NCI-H1436 (cell line): ENCODE measurements around the gene CALML3.
"Not testable (repeated sequence)": the region's sequence is repeated elsewhere in the genome, so short reads cannot be mapped to it uniquely, and the experiment has no call there.

Source experiments
- DNase-seq: peaks from one replicate; lab custom pipeline; 2025; lab: John Stamatoyannopoulos, UW

The CALML3 gene

GRCh38 chr10:5553400-5554170, 28.8 kb downstream of the CALML3 start:
- no peak for DNase-seq

DNA sequence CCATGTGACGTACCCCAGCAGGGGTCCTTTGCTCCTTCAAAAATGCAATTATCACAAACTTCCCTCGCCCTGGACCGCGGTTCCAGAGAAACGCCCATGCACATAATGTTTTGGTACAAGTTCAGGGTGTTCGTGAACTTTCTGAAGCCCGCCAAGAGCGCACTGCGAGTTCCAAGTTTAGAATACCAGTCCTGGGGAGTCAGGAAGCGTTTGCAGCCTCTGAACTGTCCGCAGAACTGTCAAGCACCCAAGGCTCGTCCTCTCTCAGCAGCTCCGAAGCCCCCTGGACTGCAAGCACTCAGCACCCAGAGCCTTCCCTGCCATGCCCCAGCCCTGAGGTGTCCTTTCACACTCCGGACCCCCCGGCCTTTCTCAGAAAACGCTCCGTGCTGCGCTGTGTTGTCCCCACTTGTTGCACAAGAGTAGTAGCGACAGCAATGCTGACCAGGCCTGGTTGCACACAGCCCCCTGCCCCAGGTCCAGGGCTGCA, 30.3 kb downstream of the CALML3 start:
- no peak for DNase-seq

DNA sequence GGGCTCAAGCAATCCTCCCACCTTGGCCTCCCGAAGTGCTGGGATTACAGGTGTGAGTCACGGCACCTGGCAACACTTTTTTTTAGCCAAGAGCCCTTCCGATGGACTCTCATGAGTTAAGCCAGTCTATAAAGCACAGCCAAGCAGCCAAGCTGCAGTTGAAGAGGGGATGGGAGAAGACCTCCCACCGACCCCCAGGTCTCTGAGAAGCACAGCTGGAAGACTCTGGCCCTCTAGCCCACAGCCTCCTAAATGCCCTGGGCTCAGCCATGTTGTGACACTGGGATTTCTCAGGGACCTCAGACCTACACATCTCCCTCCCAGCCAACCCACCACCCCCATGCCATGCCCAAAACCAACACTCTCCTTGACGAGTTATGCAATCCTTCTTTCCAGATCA, 31.1 kb downstream of the CALML3 start:
- DNase-seq: no peak

GRCh38 chr10:5556576-5556975, 31.8 kb downstream of the CALML3 start:
- no peak for DNase-seq

- no peak for DNase-seq
Measured at GRCh38 chr10:5557040-5557721, 32.4 kb downstream of the CALML3 start.

- DNase-seq: no peak
Measured at GRCh38 chr10:5557799-5558771, 33.3 kb downstream of the CALML3 start.

GRCh38 chr10:5559022-5559421, 34.3 kb downstream of the CALML3 start:
- DNase-seq: not testable (repeated sequence)

GRCh38 chr10:5559642-5560141, 34.9 kb downstream of the CALML3 start:
- no peak for DNase-seq

DNA sequence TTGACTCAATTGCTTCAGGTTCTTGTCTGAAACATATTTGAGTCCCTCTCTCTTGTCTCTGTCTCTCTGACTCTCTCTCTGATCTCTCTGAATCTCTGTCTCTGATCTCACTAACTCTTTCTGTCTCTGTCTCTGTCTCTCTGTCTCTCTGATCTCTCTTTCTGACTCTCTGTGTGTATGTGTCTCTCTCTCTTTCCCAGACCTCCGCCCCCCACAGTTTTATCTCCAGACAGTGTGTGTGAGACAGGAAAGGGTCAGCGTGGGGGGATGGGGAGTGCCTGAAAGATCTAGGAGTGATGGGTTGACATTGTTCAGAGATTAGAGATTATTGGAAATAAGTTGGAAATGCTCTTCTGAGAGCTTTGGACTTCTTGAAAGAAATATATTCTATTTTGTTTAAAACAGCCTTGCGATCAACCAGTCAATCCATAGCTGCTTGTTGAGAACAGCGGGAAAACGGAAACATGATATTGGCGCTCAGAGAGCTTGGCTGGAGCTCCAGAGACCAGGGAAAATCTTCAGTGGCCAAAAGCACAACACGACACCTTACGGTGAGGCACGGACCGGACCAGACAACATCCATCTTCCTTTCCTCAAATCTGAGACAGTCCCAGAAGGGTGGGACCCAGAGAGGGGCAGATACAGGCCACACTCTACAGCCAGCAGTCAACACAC, 35.5 kb downstream of the CALML3 start:
- no peak for DNase-seq

- no peak for DNase-seq
Measured at GRCh38 chr10:5560817-5561703, 36.3 kb downstream of the CALML3 start.

DNA sequence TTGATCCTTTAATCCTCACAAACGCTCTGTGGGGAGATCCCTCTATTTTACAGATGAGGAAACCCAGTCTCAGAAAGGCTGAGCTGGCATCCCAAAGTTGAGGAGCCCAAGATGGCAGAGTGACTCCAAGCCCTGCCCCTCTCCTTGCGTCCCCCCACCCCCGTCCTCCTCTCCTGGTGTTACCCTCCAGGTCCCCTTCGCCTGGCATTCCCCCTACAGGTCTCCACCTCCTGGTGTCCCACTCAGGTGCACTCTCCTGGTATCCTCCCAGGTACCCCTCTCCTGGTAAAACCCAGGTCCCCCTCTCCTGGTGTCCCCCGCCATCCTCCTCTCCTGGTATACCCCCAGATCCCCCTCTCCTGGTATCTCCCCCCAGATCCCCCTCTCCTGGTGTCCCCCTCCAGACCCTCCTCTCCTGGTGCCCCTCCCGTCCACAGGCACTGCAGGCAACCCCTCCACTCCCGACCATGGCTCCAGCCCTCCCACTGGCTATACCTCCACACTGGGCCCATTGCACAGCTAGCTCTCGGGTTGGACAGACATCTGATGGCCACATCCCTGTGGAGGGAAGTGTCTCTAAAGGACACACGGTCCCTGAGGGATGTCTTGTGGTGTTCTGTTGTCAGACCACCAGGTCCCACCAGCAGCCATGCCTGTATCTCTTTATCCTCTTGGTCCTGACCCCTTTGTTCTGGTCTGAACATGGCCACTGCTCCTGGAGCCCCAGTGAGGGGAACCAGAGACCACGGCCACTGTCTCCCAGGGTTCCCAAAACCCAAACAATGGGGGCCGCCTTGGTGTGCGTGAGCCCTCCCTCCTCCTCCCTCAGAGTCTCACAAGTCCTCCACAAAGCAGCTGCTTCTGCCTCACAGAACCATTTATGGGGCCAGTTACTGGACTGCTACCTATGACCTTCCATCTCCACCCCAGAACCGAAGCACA, 37.2 kb downstream of the CALML3 start:
- DNase-seq: no peak

DNA sequence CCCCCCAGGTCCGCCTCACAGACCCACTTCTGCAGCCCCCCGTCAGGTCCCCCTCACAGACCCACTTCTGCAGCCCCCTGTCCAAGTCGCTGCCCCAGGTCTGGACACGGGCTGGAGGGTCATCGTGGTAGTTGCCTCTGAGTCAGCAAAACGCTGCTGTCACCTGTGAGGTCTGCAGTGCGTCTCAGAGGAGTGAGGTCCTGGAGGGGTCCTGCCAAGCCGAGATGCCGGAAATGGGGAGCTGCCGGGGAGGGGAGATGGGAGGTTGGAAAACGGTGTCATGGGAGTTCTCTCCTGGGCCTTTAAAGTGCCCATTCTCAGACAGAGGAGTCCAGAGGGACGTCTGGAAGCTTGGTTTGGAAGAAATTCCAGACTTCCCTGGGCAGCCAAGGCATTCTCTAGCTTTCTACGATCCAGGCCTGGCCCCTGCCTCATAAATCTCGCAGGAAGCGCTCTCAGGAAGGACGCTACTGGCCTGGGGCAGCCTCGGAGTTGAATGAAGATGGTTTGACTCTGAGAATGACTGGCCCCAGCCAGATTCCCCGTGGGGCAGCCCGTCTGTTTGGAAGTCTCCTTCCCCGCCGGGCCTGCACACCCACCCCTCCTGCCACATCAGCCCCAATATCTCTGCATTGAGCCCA, 38.7 kb downstream of the CALML3 start:
- DNase-seq: no peak

DNA sequence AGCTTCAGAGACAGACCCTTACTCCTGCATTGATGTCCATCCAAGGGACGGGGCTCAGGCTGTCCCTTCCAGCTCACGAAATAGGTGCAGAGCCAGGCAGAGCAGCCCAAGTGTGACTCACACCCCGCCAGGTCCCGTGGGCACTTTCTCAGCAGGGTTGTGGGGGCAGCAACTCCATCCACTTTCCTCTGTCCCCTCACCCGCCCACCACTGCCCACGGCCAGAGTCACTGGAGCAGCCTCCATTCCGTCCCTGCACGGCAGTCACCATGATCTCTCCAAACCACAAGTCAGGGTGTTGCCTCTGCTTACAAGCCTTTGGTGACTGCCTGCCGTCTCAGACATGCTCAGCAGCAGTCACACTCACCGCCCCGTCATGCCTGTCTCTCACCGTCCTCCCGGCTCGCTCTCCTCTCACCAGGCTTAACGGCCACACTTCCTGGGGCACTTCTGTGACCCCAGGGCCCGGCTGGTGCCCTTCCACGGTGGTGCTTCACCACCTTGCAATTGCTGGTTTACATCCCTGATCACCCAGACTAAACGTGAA, 39.3 kb downstream of the CALML3 start:
- no peak for DNase-seq

DNA sequence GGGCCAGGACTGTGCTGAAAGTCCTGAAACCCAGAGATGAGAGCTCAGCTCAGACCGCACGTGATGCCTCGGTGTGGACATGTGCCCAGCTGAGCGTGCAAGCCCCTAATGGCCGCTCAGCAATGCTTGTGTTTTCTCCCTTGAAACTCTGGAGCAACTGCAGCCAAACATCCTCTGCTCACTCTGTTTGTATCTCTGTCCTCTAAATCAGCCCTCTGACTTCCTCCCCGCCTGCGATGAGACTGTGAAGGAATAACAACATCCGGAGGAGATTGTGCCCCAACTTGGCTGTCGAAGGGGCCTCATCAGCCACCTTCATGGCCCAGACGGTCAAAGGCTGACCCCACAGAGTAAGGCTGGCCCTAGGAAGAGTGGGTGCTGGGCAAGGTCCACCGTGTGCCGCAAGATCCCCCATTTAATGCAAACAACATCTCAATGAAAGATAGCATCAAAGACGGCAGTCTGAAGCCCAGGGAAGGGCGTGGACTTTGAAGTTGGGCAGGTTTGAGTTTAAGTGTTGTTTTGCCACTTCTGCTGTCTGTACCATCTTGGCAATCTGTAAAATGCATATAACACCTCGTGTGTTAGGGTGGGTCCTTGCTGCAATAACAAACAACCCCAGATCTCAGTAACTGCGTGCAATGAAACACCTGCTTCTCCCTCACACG, 39.9 kb downstream of the CALML3 start:
- DNase-seq: no peak

- no peak for DNase-seq
Measured at GRCh38 chr10:5565205-5565545, 40.4 kb downstream of the CALML3 start.

DNA sequence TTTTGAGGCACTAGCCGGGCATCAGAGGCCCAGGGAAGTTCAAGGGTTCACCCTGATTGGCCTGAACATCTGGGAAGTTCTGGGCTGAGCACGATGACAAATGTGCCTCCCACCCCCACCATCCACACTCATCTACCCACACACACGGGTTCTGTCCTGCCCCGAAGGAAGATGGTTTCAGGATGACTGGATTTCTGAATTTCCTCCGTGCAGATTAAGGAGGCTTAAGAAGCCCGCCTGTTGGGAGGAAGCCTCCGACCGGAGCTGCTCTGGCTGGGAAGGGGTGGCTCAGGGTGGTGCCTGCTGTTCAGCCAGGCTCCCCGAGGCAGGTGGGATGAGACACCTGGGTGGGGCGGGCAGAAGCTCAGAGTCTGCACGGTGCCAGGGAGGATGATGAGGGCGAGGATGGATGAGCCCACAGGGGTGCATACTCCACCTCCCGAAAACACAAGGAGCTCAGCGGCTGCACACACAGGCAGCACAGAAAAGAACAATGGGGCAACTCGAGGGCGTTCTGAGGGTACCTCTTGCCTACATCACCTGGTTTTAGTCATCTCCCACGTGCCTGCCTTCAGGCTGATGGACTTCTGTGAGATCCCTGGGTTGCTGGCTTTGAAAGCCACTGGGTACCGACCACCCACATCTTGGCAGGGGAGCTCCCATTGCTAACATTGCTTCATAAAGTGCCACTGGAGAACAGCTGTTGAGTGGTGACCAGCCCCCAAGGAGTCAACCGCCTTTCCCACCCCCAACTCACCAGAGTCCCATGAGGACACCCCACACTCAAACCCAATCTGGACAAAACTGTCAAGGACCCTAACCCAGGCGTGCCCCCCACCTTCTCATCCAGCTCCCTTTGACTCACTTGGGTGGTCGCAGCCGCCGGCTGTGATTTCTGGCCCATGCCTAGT, 41.2 kb downstream of the CALML3 start:
- no peak for DNase-seq

DNA sequence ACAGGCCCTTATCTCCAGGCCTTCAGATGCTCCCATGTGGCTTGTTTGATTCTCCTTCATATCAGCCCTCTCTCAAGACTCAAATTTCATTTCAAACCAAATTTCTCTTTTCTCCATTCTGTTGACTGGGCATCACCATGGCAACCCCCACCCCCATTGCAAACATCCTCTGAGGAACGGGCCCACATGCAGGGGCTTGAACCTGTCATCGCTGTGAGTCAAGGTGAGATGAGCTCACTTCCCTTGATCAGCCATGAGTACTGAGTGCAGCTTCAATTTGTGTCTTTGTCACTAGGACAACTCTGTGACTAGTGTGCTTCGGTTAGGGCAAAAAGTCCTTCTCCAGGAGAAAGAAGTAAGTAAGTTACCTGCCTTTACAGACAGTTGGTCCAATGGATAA, 41.9 kb downstream of the CALML3 start:
- no peak for DNase-seq
